ENCODE data around the gene AOPEP. TPM values are rescaled to one million over a fixed set of nuclear protein-coding genes. Genes with fewer than 3 reads are reported as not detected.

The AOPEP gene
- total RNA-seq, 1 experiment from 2014 or later, result 79.5 TPM

GRCh38 chr9:95105519-95106287 lies 379.2 kb downstream of the AOPEP start:
- no peaks in the 10 kb centered on the region for H3K27me3 ChIP-seq
- H3K36me3 ChIP-seq, result peaks cover 23% of the 10 kb centered on the region
- no peak overlapping the region for H3K27ac ChIP-seq
- H3K4me3 ChIP-seq, result no peak overlapping the region
- no peak for DNase-seq
- no peaks in the 10 kb centered on the region for H3K9me3 ChIP-seq (replicated peaks)
- H3K4me1 ChIP-seq, result peaks cover 4% of the 10 kb centered on the region; the same call in 1 of the 2 replicates

DNA sequence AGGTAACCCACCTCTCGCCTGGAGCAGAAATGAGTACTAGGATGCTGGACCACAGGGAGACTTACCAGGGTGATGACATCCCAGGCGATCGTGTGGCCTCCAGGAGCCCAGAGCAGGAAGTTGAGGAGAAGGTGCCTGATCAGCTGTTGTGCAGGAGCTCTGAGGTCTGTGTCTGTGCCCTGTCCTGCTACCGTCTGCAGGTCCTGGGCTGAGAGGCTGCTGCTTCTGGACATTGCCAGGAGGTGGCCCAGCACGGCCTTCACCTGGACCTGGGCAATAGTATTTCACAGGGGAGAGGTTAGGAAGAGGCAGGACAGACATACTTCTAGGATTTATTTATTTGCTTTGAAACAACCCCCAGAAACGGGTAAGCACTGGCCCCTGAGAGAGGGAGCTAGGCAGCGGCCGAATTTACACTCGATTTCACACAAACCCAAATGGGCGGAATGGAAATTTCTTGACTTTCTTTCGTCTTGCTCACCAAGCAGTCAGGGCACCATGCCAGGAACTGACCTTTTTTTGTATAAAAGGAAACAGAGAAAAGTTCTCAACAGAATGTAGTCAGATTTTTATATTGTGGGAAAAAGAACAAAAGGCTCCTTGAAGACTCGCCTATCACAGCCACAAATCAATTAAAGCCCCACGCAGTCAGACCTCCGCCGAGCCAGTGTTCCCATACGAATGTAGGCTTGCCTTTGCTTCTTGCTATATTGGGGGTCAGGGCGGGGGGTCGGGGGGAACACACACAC lies 380.7 kb downstream of the AOPEP start:
- Histone ChIP-seq H3K4me3 (no peak overlapping the region), H3K27me3 (no peaks in the 10 kb centered on the region), H3K27ac (no peak overlapping the region), H3K36me3 (peaks cover 31% of the 10 kb centered on the region), H3K4me1 (no peaks in the 10 kb centered on the region), H3K9me3 (replicated peaks) (no peaks in the 10 kb centered on the region)
- no peak for DNase-seq

DNA sequence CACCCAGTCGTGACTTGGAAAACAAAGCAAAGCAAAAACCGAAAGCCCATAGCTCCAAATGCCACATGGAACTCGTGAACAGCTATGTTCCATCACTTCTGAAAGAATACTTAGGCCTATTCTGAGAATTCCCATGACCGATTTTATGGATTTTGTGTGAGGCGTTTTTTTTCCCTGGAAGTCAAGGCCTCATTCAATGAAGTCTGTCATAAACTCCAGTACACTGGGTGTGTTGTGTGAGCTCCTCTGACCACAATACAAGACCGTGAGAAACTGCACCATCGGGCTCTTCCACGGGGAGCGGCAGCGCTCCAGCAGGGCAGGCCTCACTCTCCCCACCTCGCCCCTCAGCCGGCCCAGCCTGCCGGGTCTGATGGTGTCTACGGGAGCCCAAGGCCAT lies 381.5 kb downstream of the AOPEP start:
- peaks cover 28% of the 10 kb centered on the region for H3K36me3 ChIP-seq
- no peaks in the 10 kb centered on the region for H3K27me3 ChIP-seq
- no peak overlapping the region for H3K4me3 ChIP-seq
- no peak overlapping the region for H3K27ac ChIP-seq
- no peak for DNase-seq
- H3K9me3 ChIP-seq (replicated peaks), result no peaks in the 10 kb centered on the region
- H3K4me1 ChIP-seq, result no peaks in the 10 kb centered on the region

DNA sequence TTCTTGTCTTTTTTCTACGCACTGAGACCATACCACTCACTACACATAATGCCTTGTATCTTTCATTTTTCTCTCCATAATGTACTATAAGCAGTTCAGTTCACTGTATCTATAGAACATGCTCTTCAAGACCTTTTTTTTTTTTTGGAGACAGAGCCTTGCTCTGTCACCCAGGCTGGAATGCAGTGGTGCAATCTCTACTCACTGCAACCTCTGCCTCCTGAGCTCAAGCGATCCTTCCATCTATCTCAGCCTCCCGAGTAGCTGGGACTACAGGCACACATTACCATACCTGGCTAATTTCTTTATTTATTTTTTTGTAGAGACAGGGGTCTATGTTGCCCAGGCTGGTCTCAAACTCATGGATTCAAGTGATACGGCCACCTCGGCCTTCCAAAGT lies 382.3 kb downstream of the AOPEP start:
- Histone ChIP-seq H3K27me3 (no peaks in the 10 kb centered on the region), H3K4me1 (no peaks in the 10 kb centered on the region), H3K4me3 (no peak overlapping the region), H3K36me3 (peaks cover 28% of the 10 kb centered on the region), H3K27ac (no peak overlapping the region), H3K9me3 (replicated peaks) (no peaks in the 10 kb centered on the region)
- DNase-seq, result no peak

GRCh38 chr9:95109456-95109855 lies 383.0 kb downstream of the AOPEP start:
- H3K4me3 ChIP-seq, result no peak overlapping the region
- no peak for DNase-seq
- no peaks in the 10 kb centered on the region for H3K27me3 ChIP-seq
- H3K36me3 ChIP-seq, result peaks cover 28% of the 10 kb centered on the region
- no peaks in the 10 kb centered on the region for H3K9me3 ChIP-seq (replicated peaks)
- no peaks in the 10 kb centered on the region for H3K4me1 ChIP-seq
- H3K27ac ChIP-seq, result no peak overlapping the region

GRCh38 chr9:95110921-95111525 lies 384.5 kb downstream of the AOPEP start:
- DNase-seq, result no peak
- Histone ChIP-seq H3K4me3 (no peak overlapping the region), H3K27me3 (no peaks in the 10 kb centered on the region), H3K27ac (no peak overlapping the region), H3K4me1 (no peaks in the 10 kb centered on the region), H3K9me3 (replicated peaks) (no peaks in the 10 kb centered on the region), H3K36me3 (peaks cover 28% of the 10 kb centered on the region)

DNA sequence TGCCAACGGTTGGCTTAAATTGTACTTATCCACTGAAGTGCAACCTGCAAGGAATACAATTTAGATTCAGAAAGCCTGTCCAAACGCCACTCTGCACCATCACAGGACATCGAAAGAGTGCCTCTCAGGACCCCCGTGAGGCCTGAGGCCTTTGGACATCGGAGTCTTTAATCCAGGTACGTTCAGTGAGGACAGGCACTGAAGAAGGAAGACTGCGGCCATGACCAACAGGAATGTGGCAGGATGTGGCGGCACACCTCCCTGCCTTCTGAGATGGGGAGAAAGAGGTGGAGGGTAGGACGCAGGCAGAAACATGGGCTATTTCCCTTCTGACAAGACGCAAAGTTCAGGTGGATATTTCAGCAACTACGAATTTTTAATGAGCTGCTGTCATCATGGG lies 385.2 kb downstream of the AOPEP start:
- Histone ChIP-seq H3K27ac (no peak overlapping the region), H3K27me3 (no peaks in the 10 kb centered on the region), H3K4me1 (no peaks in the 10 kb centered on the region), H3K4me3 (no peak overlapping the region), H3K9me3 (replicated peaks) (no peaks in the 10 kb centered on the region), H3K36me3 (peaks cover 21% of the 10 kb centered on the region)
- no peak for DNase-seq

DNA sequence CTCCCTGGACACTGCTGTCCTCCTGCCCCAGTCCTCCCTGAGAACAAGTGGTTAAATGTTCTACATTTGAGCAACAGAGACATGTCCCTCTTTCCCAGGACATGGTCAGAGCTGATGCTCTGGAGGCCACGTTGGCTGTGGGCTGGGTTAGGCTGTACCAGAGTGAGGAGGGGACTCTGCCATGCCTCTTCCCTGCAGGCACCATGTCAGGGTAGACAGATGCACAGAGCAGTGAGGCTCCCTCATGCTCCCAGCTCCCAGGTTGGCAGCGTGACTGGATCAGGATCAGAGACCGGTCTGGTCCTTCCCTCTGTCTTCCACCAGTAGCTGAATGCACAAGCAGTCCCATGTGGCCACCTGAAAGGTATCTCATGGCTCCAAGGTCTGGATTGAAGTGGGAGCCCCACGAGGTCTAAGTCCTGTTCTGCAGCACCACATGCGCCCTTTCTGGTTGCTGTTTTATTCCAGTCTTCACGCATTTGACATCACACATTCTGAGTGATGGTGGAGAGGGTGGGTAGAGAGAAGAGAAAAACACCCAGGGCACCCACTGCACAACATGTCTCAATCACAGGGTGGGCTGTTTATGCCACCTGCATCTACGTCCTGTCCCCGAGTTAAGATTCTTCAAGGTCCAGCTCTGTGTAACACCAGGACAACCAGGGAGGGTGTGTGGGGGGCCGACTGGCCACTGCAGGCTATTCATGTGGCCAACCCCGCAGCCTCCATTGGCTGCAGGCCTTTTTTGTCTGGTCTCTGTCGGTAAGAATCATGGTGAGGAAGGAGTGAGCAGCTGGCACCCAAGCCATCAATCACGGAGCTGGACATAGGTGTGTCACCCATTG lies 386.2 kb downstream of the AOPEP start:
- Histone ChIP-seq H3K27me3 (no peaks in the 10 kb centered on the region), H3K4me1 (no peaks in the 10 kb centered on the region), H3K9me3 (replicated peaks) (no peaks in the 10 kb centered on the region), H3K27ac (no peak overlapping the region), H3K36me3 (peaks cover 18% of the 10 kb centered on the region), H3K4me3 (no peak overlapping the region)
- no peak for DNase-seq

DNA sequence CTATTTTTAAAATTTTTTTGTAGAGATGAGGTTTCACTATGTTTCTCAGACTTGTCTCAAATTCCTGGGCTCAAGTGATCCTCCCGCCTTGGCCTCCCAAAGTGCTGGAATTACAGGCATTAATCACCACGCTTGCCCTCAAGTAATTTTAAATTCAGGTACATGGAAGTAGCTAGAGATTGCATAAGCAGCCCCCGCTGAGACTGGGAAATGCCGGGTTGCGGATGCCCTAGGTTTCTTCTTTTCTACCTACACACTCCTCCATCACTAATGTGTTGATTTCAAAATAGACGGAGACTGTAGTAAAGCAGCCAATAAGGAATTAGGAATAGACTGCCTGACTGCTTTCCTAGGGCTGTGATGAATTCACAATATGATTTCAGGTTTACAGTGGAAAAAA lies 388.6 kb downstream of the AOPEP start:
- no peak for DNase-seq
- Histone ChIP-seq H3K4me1 (no peaks in the 10 kb centered on the region), H3K27me3 (no peaks in the 10 kb centered on the region), H3K9me3 (replicated peaks) (no peaks in the 10 kb centered on the region), H3K4me3 (no peak overlapping the region), H3K36me3 (peaks cover 17% of the 10 kb centered on the region), H3K27ac (no peak overlapping the region)

DNA sequence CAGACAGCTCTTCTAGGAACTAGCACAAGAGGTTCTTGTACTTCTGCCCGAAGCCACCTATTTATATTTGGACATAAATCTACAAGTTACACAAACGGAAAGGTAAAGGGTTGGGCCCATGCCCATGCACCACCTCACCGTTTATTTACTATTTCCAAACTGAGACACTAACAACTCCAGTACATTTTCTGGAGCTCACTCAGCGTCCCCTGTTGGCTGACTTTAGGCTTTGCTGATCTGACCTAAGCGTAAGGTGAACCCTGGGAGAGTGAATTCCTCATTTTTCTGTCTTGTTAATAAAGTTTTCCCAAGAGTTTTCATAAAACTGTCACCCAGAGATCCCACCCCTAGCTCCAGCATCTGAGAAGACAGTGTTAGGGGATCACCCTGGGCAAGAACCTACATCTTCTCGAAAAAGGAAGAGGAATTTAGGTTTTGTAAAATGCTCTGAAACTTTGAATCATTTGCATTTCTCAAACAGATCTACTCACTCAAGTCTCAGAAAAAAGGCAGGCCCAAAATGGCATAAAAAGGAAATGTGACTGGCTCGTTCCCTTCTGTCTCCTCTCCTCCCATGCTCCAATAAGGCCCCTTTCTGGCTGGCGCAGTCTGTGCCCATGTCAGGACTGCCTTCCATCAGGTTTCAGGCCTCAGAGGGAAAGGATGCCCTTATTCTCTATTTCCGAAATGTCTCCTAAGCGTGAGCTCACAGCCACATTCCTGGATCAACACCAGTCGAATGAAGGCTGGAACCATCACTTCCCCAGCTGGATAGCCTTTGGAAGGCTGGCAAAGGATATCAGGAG lies 389.7 kb downstream of the AOPEP start:
- Histone ChIP-seq H3K4me3 (no peak overlapping the region), H3K27ac (no peak overlapping the region), H3K36me3 (peaks cover 9% of the 10 kb centered on the region; the same call in 1 of the 2 replicates), H3K27me3 (no peaks in the 10 kb centered on the region), H3K9me3 (replicated peaks) (no peaks in the 10 kb centered on the region), H3K4me1 (no peaks in the 10 kb centered on the region)
- DNase-seq, result no peak

GRCh38 chr9:95116808-95117204 lies 390.3 kb downstream of the AOPEP start:
- Histone ChIP-seq H3K27ac (no peak overlapping the region), H3K27me3 (no peaks in the 10 kb centered on the region), H3K9me3 (replicated peaks) (no peaks in the 10 kb centered on the region), H3K36me3 (peaks cover 3% of the 10 kb centered on the region; the same call in 1 of the 2 replicates), H3K4me3 (no peak overlapping the region), H3K4me1 (no peaks in the 10 kb centered on the region)
- DNase-seq, result no peak

GRCh38 chr9:95118596-95118995 lies 392.1 kb downstream of the AOPEP start:
- DNase-seq, result no peak
- Histone ChIP-seq H3K4me1 (no peaks in the 10 kb centered on the region), H3K4me3 (no peak overlapping the region), H3K9me3 (replicated peaks) (no peaks in the 10 kb centered on the region), H3K36me3 (no peaks in the 10 kb centered on the region; the same call in 1 of the 2 replicates), H3K27me3 (no peaks in the 10 kb centered on the region), H3K27ac (no peak overlapping the region)

DNA sequence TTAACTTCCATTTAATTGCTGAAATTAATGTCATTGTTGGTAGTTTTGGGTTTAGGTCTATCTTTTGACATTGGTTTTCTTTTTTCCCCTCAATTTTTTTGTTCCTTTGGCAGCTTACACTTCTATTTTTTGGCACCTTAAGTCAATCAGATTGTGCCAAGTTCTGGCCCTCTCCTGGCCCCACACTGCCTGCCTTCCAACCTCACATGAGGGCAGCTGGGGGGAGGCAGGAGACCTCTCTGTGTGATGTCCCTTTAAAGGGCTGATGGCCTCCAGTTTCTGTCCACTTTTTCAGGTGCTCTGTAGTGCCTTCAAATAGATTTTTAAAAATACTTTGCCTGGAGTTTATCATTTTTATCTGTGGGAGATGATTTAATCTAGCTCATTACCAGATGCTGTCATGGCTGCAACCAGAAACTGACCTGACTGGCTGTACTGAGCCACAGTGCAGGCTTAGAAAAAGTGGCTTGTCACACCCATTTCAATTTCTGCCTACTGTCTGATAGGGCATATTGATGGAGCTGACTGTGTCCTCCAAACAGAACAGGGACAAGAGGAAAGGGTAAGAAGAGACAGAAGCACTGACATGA lies 394.4 kb downstream of the AOPEP start:
- Histone ChIP-seq H3K36me3 (no peaks in the 10 kb centered on the region), H3K9me3 (replicated peaks) (no peaks in the 10 kb centered on the region), H3K27me3 (no peaks in the 10 kb centered on the region), H3K27ac (no peak overlapping the region), H3K4me3 (no peak overlapping the region), H3K4me1 (no peaks in the 10 kb centered on the region)
- no peak for DNase-seq

Data from SJCRH30 (cell line).